Measurements from ENCODE around the gene MGMT.

DNA sequence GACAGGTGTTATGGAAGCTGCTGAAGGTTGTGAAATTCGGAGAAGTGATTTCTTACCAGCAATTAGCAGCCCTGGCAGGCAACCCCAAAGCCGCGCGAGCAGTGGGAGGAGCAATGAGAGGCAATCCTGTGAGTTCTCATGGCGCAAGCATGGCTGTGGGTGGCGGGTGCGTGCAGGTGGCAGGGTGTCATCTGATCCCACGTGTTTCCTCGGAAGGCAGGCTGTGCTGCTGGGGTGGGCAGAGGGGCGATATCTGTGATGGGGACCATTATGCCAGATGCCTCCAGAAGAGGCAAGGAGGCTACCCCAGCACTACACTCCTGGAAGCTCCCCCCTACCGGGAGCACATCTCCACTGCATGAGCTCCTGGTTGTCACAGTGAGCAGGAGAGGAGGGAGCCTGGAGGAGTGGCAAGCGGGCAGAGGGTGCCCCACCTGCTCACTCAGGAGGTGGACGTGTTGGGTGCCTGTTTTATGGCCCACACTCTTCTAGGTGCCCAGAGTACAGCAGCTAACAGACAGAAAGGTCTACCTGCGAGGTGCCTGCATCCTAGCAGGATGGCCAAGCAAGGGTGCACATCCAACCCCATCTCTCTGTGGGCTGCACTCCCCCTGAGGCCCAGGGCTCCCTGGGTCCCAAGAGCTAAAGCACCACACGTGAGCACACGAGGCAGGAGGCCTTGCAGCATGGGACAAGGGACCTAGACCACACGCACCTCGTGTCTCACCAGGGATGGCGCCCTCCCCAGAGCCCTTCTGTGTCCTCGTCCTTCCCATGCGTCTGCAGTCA lies 292.4 kb downstream of the MGMT start:
- TF ChIP-seq, protein P1, sequence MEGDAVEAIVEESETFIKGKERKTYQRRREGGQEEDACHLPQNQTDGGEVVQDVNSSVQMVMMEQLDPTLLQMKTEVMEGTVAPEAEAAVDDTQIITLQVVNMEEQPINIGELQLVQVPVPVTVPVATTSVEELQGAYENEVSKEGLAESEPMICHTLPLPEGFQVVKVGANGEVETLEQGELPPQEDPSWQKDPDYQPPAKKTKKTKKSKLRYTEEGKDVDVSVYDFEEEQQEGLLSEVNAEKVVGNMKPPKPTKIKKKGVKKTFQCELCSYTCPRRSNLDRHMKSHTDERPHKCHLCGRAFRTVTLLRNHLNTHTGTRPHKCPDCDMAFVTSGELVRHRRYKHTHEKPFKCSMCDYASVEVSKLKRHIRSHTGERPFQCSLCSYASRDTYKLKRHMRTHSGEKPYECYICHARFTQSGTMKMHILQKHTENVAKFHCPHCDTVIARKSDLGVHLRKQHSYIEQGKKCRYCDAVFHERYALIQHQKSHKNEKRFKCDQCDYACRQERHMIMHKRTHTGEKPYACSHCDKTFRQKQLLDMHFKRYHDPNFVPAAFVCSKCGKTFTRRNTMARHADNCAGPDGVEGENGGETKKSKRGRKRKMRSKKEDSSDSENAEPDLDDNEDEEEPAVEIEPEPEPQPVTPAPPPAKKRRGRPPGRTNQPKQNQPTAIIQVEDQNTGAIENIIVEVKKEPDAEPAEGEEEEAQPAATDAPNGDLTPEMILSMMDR (IDR thresholded peaks at IDR 0.05) = no peak
- TF ChIP-seq POLR2AphosphoS5 (IDR thresholded peaks at IDR 0.05) = no peak
